ENCODE results near the gene PALD1. TPM values are rescaled to one million over a fixed set of nuclear protein-coding genes. Genes with fewer than 3 reads are reported as not detected.

PALD1 gene
- polyA plus RNA-seq, 1 experiment, result 0.17 TPM

DNA sequence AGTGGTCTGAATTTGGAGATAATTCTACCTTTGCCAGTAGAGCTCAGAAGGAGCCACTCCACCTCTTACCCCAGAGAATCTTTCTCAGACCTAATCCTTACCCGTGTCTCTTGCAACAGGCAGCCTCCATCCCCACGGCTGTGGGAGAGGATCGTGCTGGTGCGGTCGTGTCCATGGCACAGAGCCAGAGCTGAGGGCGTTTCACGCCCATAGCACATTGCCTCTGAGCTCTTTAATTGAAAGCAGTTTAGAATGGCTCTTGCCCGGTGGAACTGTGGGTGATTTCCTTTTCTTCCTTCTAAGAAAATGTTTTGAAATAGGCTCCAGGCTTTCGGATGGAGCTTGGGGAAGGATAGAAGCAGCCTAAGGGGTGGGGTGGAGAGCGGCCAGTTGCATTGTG is 82.5 kb downstream of the PALD1 start:
- TF ChIP-seq, protein P1, sequence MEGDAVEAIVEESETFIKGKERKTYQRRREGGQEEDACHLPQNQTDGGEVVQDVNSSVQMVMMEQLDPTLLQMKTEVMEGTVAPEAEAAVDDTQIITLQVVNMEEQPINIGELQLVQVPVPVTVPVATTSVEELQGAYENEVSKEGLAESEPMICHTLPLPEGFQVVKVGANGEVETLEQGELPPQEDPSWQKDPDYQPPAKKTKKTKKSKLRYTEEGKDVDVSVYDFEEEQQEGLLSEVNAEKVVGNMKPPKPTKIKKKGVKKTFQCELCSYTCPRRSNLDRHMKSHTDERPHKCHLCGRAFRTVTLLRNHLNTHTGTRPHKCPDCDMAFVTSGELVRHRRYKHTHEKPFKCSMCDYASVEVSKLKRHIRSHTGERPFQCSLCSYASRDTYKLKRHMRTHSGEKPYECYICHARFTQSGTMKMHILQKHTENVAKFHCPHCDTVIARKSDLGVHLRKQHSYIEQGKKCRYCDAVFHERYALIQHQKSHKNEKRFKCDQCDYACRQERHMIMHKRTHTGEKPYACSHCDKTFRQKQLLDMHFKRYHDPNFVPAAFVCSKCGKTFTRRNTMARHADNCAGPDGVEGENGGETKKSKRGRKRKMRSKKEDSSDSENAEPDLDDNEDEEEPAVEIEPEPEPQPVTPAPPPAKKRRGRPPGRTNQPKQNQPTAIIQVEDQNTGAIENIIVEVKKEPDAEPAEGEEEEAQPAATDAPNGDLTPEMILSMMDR (IDR thresholded peaks at IDR 0.05; ENCODE audit: low read depth, low read length), result no peak
- Histone ChIP-seq H3K27me3 (ENCODE audit: control insufficient read depth, insufficient read depth, low read length) (peaks cover 3% of the 10 kb centered on the region), H3K9me3 (ENCODE audit: control insufficient read depth, insufficient read depth, low read length) (no peaks in the 10 kb centered on the region), H3K27ac (ENCODE audit: low read depth, low read length) (no peak overlapping the region), H3K4me3 (ENCODE audit: low read depth, low read length) (no peak overlapping the region)
- ChIA-PET POLR2A (no interaction called here), CTCF (interaction anchor here (0.6 to 5.3 kb wide), 5 partner anchors 11 to 199 kb away, joined by 3 to 59 read pairs (median 4); no protein-coding TSS in a partner anchor)
- no peak for DNase-seq (ENCODE audit: low read depth, low spot score)

DNA sequence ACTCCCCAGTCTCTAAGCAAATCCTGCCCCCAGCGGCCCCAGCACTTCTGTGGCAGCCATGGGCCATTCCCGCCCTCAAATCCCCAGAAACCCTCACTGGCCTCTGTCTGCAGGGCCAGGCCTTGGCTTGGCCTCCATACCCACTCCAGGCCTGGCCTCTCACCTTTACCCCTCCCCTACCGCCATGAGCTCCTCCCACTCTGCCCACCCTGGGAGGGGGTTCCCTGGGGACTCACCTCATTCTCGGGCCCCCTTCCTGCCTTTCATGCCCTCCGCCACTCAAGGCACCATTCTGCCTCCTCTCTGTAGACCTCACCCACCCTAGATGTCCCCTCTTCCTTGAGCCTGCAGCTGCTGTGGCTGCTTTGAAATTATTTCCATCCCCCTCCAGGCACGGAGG is 83.0 kb downstream of the PALD1 start:
- no peak for DNase-seq (ENCODE audit: low read depth, low spot score)
- TF ChIP-seq, protein P1 (IDR thresholded peaks at IDR 0.05; ENCODE audit: low read depth, low read length), result no peak
- Histone ChIP-seq H3K9me3 (ENCODE audit: control insufficient read depth, insufficient read depth, low read length) (no peaks in the 10 kb centered on the region), H3K27me3 (ENCODE audit: control insufficient read depth, insufficient read depth, low read length) (peaks cover 6% of the 10 kb centered on the region), H3K27ac (ENCODE audit: low read depth, low read length) (no peak overlapping the region), H3K4me3 (ENCODE audit: low read depth, low read length) (no peak overlapping the region)
- CTCF ChIA-PET, result interaction anchor here (0.6 to 5.3 kb wide), 3 partner anchors 12 to 198 kb away, joined by 3 to 59 read pairs (median 4); no protein-coding TSS in a partner anchor
- POLR2A ChIA-PET, result no interaction called here

- Histone ChIP-seq H3K27me3 (ENCODE audit: control insufficient read depth, insufficient read depth, low read length) (peaks cover 4% of the 10 kb centered on the region), H3K9me3 (ENCODE audit: control insufficient read depth, insufficient read depth, low read length) (no peaks in the 10 kb centered on the region), H3K4me3 (ENCODE audit: low read depth, low read length) (no peak overlapping the region), H3K27ac (ENCODE audit: low read depth, low read length) (no peak overlapping the region)
- CTCF ChIA-PET, result interaction anchor here (0.8 to 5.3 kb wide), 3 partner anchors 13 to 198 kb away, joined by 3 to 59 read pairs (median 4); no protein-coding TSS in a partner anchor
- no peak for DNase-seq (ENCODE audit: low read depth, low spot score)
- POLR2A ChIA-PET, result no interaction called here
- TF ChIP-seq, protein P1 (IDR thresholded peaks at IDR 0.05; ENCODE audit: low read depth, low read length), result no peak
Observed at GRCh38 chr10:70562036-70562755, 83.6 kb downstream of the PALD1 start.

GRCh38 chr10:70563230-70563629 is 84.7 kb downstream of the PALD1 start:
- Histone ChIP-seq H3K4me3 (ENCODE audit: low read depth, low read length) (no peak overlapping the region), H3K9me3 (ENCODE audit: control insufficient read depth, insufficient read depth, low read length) (no peaks in the 10 kb centered on the region), H3K27ac (ENCODE audit: low read depth, low read length) (no peak overlapping the region), H3K27me3 (ENCODE audit: control insufficient read depth, insufficient read depth, low read length) (peaks cover 6% of the 10 kb centered on the region)
- CTCF ChIA-PET, result interaction anchor here (5.3 kb wide), 1 partner anchor 197 kb away, joined by 59 read pairs; no protein-coding TSS in a partner anchor
- no peak for DNase-seq (ENCODE audit: low read depth, low spot score)
- POLR2A ChIA-PET, result no interaction called here
- TF ChIP-seq, protein P1 (IDR thresholded peaks at IDR 0.05; ENCODE audit: low read depth, low read length), result no peak

GRCh38 chr10:70564113-70564725 is 85.7 kb downstream of the PALD1 start:
- TF ChIP-seq, protein P1 (IDR thresholded peaks at IDR 0.05; ENCODE audit: low read depth, low read length), result no peak
- no peak overlapping the region for H3K27ac ChIP-seq (ENCODE audit: low read depth, low read length)
- DNase-seq (ENCODE audit: low read depth, low spot score), result no peak
- no peak overlapping the region for H3K4me3 ChIP-seq (ENCODE audit: low read depth, low read length)
- no peaks in the 10 kb centered on the region for H3K9me3 ChIP-seq (ENCODE audit: control insufficient read depth, insufficient read depth, low read length)
- peaks cover 6% of the 10 kb centered on the region for H3K27me3 ChIP-seq (ENCODE audit: control insufficient read depth, insufficient read depth, low read length)
- CTCF ChIA-PET, result no interaction called here
- POLR2A ChIA-PET, result no interaction called here

Data from AG04450 (cell line).